B cell (primary cell): ENCODE results near the gene FCRL1. TPM values are rescaled to one million over a fixed set of nuclear protein-coding genes. Genes with fewer than 3 reads are reported as not detected.

ENCODE experiments used
- ATAC-seq: fragments of 200-7000 bp; cut with Tn5 transposase; one replicate; pipeline ENCODE4 v1.10.0; 2021; ENCODE audit warnings: low read depth, mild to moderate bottlenecking, moderate number of reproducible peaks, moderate library complexity
- CTCF ChIA-PET: fragments of 350-600 bp; sonication (Branson Sonifier 250); formaldehyde crosslinking; loops from one replicate; lab custom pipeline; 2021; ENCODE audit warnings: antibody characterized with exemption, inconsistent platforms; lab: Charles Lee
- POLR2A ChIA-PET: fragments of 350-600 bp; sonication (Branson Sonifier 250); formaldehyde crosslinking; loops from one replicate; lab custom pipeline; 2021; ENCODE audit warnings: antibody characterized with exemption; lab: Charles Lee
- DNase-seq: peaks from one replicate; pipeline ENCODE4 v3.0.0; 2013
- H2AFZ ChIP-seq: 2 replicates; pipeline ENCODE4 v1.6.1; 2012; ENCODE audit warnings: mild to moderate bottlenecking, low read depth, low read length; ENCODE audit not compliant: insufficient read depth, poor library complexity, severe bottlenecking
- H3K27ac ChIP-seq, 2 donors: 1 replicate in 1 of 2; 2 replicates in 1 of 2; pipeline ENCODE4 v1.5.1; 2012 to 2013; ENCODE audit warnings: low read length in 2 of 2, mild to moderate bottlenecking in 2 of 2, moderate library complexity in 1 of 2
- H3K27me3 ChIP-seq, 4 experiments: fragments of 200-600 bp in 1 of 4; sonication (generic) in 1 of 4; replicated peaks in 1 of 4; 1 replicate in 2 of 4; 2 replicates in 2 of 4; pipeline versions ENCODE4 v1.6.1 to v1.7.0; 2013 to 2016; ENCODE audit warnings: low read length in 3 of 4, mild to moderate bottlenecking in 2 of 4, mixed read lengths in 1 of 4, moderate library complexity in 1 of 4; ENCODE audit not compliant: insufficient read depth in 4 of 4, control insufficient read depth in 3 of 4; ENCODE audit errors: control extremely low read depth in 1 of 4
- H3K36me3 ChIP-seq, 2 experiments: replicated peaks in 1 of 2; 1 replicate in 1 of 2; 2 replicates in 1 of 2; pipeline versions ENCODE4 v1.6.1 to v1.7.1; 2013; ENCODE audit warnings: low read length in 1 of 2; ENCODE audit not compliant: insufficient read depth in 2 of 2, control insufficient read depth in 1 of 2; ENCODE audit errors: control extremely low read depth in 1 of 2, extremely low read depth in 1 of 2
- H3K4me1 ChIP-seq, 2 donors: fragments of 200-600 bp in 1 of 2; sonication (generic) in 1 of 2; 1 replicate in 1 of 2; 2 replicates in 1 of 2; pipeline versions ENCODE4 v1.5.1 to v1.6.1; 2013 to 2017; ENCODE audit warnings: low read length in 2 of 2; ENCODE audit not compliant: control insufficient read depth in 2 of 2, insufficient read depth in 2 of 2
- H3K4me2 ChIP-seq: replicated peaks from 2 replicates; pipeline ENCODE3; 2012; ENCODE audit warnings: mild to moderate bottlenecking, low read depth, low read length; ENCODE audit not compliant: poor library complexity, severe bottlenecking
- H3K4me3 ChIP-seq, 5 experiments: fragments of 200-600 bp in 1 of 5; sonication (generic) in 1 of 5; 1 replicate in 3 of 5; 2 replicates in 2 of 5; pipeline versions ENCODE4 v1.5.1 to v1.7.0; 2011 to 2016; ENCODE audit warnings: low read length in 4 of 5, mild to moderate bottlenecking in 4 of 5, low read depth in 2 of 5, control low read depth in 1 of 5, moderate library complexity in 1 of 5; ENCODE audit not compliant: insufficient read depth in 1 of 5; ENCODE audit errors: control extremely low read depth in 1 of 5, extremely low read depth in 1 of 5
- H3K79me2 ChIP-seq: fragments of 200-600 bp; sonication (generic); one replicate; pipeline ENCODE4 v1.6.0; 2016; ENCODE audit warnings: low read length; ENCODE audit not compliant: control insufficient read depth, insufficient read depth
- H3K9ac ChIP-seq: fragments of 200-600 bp; sonication (generic); 2 replicates; pipeline ENCODE4 v1.6.1; 2017; ENCODE audit warnings: mild to moderate bottlenecking, low read length, moderate library complexity
- H3K9me3 ChIP-seq, 3 donors: one replicate each; pipeline versions ENCODE4 v1.6.1 to v1.7.1; 2013; ENCODE audit warnings: low read length in 2 of 3; ENCODE audit not compliant: control insufficient read depth in 2 of 3, insufficient read depth in 1 of 3; ENCODE audit errors: control extremely low read depth in 1 of 3
- H4K20me1 ChIP-seq: 2 replicates; pipeline ENCODE4 v1.6.0; 2012; ENCODE audit warnings: mild to moderate bottlenecking, low read length; ENCODE audit not compliant: insufficient read depth, control insufficient read depth, poor library complexity, severe bottlenecking
- H3K27ac Mint-ChIP-seq: one replicate; pipeline ENCODE4 v1.8.0; 2021; ENCODE audit warnings: mixed read lengths
- H3K27me3 Mint-ChIP-seq: one replicate; pipeline ENCODE4 v1.8.0; 2021; ENCODE audit warnings: mixed read lengths
- H3K4me1 Mint-ChIP-seq: one replicate; pipeline ENCODE4 v1.8.0; 2021; ENCODE audit warnings: mixed read lengths
- H3K4me3 Mint-ChIP-seq: one replicate; pipeline ENCODE4 v1.8.0; 2021; ENCODE audit warnings: mixed read lengths
- H3K9me3 Mint-ChIP-seq: one replicate; pipeline ENCODE4 v1.8.0; 2022; ENCODE audit warnings: mixed read lengths; ENCODE audit not compliant: insufficient read depth
- EZH2 ChIP-seq: IDR thresholded peaks from 2 replicates; pipeline ENCODE4 v1.6.1; 2012; ENCODE audit warnings: borderline replicate concordance, low read depth, mild to moderate bottlenecking, moderate library complexity, low read length; ENCODE audit not compliant: insufficient read depth, poor library complexity, severe bottlenecking
- WGBS: methylation state at CpG from one replicate; pipeline ENCODE4 v1.1.5; 2013; ENCODE audit warnings: missing lambda C conversion rate; ENCODE audit not compliant: insufficient coverage; 5-methylcytosine and 5-hydroxymethylcytosine counted together
- intact Hi-C: fragments of 100-400 bp; cut with micrococcal nuclease; formaldehyde crosslinking; loops from one replicate; pipeline ENCODE4 v1.10.0; 2022
- polyA plus RNA-seq: library from polyadenylated mRNA; depleted of rRNA; stranded (reverse); fragments of >200 nt; gene quantifications from 2 replicates; pipeline ENCODE4 v1.2.3, GENCODE V29; 2012
- total RNA-seq, 2 donors: library from RNA; stranded (reverse); fragments of 120-200 nt in 1 of 2; gene quantifications; 1 replicate in 1 of 2; 2 replicates in 1 of 2; pipeline versions ENCODE4 v1.2.3 to v1.2.4, GENCODE V29; 2013 to 2022
- TF ChIP-seq, protein P1 (sequence below): fragments of 200-600 bp; IDR thresholded peaks from one replicate; pipeline ENCODE4 v1.8.0; 2022; ENCODE audit warnings: antibody characterized with exemption, mild to moderate bottlenecking

Gene FCRL1
- total and polyA plus RNA-seq, 2 donors (not counting 1 experiment from before 2014, with no cell fraction given) = 277 to 953 TPM

DNA sequence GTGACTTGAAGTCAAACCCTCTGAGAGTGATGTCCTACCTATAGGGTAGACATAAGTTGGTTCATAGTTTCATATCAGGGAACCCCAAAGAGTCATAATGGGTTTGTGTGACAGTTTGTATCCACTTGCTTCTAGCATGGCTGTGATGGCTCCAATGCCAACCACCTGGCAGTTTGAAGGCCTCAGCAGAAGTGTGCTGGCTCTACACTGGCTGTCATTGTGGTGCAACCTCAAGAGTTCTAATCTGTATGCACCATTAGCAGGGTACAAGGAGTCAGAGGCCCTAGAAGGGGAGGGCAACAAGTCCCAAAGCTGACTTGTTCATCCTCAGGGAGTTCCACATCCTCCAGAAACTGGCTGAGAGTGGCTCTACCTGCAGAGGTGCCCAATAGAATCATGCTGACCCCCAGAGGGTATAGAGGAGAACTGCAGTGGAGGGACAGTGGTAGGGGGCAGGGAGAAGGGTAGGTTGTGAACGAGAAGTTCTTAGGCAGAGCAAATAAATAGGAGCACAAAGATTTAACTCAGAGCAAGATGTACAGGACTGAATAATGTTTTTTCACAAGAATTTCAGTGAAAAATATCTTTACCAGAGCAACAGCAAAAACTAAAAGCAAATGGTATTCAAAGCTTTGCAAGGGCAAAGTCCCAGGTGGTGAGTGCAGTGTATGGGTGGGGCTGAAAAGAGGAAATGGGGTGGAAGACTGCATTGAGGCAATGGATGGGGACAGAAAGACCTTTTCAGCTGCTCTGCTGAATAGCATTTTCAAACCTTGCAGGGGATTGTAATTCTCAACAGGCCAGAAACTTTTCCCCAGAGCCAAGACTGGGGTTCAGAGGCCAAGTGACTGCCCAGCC, 46.2 kb downstream of the FCRL1 start:
- no CpG with 5 or more reads among the region's 1 CpG for WGBS
- H4K20me1 ChIP-seq = no peaks in the 10 kb centered on the region
- H3K9me3 ChIP-seq = no peaks in the 10 kb centered on the region
- peak overlapping the region in 4 of 5 experiments; percentile 36 to 57 (median 39) for H3K4me3 ChIP-seq
- peaks cover 78% of the 10 kb centered on the region in 2 donors for H3K4me1 ChIP-seq
- H3K4me3 Mint-ChIP-seq = peak overlapping the region; percentile 54
- H3K27me3 ChIP-seq = no peaks in the 10 kb centered on the region
- H3K27ac ChIP-seq = peak overlapping the region; percentile 50 to 62
- DNase-seq = peak; percentile 78
- H3K9me3 Mint-ChIP-seq = no peaks in the 10 kb centered on the region
- ChIA-PET CTCF (interaction anchor here (0.5 to 6.7 kb wide), 46 partner anchors 9 to 351 kb away, joined by 3 to 162 read pairs (median 5); partner anchors contain the start of gene FCRL3), POLR2A (interaction anchor here (0.5 to 1.3 kb wide), 6 partner anchors 30 to 193 kb away, joined by 3 to 5 read pairs (median 4); partner anchors contain the start of gene FCRL1)
- intact Hi-C loops = loop anchor here (1.0 to 10.0 kb wide), 8 partner anchors 10 to 206 kb away; partner anchors contain the start of gene FCRL1
- peak; percentile 86 for ATAC-seq
- peak overlapping the region; percentile 63 for H3K4me2 ChIP-seq
- peaks cover 82% of the 10 kb centered on the region for H3K79me2 ChIP-seq
- no peak overlapping the region for H2AFZ ChIP-seq
- H3K27ac Mint-ChIP-seq = peak overlapping the region; percentile 57
- peaks cover 80% of the 10 kb centered on the region for H3K4me1 Mint-ChIP-seq
- no peak for TF ChIP-seq EZH2
- TF ChIP-seq, protein P1, sequence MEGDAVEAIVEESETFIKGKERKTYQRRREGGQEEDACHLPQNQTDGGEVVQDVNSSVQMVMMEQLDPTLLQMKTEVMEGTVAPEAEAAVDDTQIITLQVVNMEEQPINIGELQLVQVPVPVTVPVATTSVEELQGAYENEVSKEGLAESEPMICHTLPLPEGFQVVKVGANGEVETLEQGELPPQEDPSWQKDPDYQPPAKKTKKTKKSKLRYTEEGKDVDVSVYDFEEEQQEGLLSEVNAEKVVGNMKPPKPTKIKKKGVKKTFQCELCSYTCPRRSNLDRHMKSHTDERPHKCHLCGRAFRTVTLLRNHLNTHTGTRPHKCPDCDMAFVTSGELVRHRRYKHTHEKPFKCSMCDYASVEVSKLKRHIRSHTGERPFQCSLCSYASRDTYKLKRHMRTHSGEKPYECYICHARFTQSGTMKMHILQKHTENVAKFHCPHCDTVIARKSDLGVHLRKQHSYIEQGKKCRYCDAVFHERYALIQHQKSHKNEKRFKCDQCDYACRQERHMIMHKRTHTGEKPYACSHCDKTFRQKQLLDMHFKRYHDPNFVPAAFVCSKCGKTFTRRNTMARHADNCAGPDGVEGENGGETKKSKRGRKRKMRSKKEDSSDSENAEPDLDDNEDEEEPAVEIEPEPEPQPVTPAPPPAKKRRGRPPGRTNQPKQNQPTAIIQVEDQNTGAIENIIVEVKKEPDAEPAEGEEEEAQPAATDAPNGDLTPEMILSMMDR = peak; percentile 75
- peaks cover 9 to 27% of the 10 kb centered on the region in 2 experiments for H3K36me3 ChIP-seq
- H3K27me3 Mint-ChIP-seq = no peaks in the 10 kb centered on the region
- H3K9ac ChIP-seq = peak overlapping the region; percentile 32
